HEK293T (cell line): ENCODE results near the gene MIPEP.

ENCODE experiments used
- ARNT ChIP-seq: fragments of 450-650 bp; IDR thresholded peaks from 2 replicates; pipeline ENCODE4 v1.6.1; 2017; ENCODE audit warnings: mild to moderate bottlenecking
- BHLHE40 ChIP-seq: fragments of 450-650 bp; IDR thresholded peaks from 2 replicates; pipeline ENCODE4 v1.6.1; 2016; ENCODE audit warnings: mild to moderate bottlenecking, moderate library complexity, borderline replicate concordance
- FOXA1 ChIP-seq: fragments of 450-650 bp; IDR thresholded peaks from 2 replicates; pipeline ENCODE4 v1.6.1; 2016; ENCODE audit warnings: mild to moderate bottlenecking
- HDGF ChIP-seq: fragments of 450-650 bp; IDR thresholded peaks from 2 replicates; pipeline ENCODE4 v1.6.1; 2017; ENCODE audit warnings: antibody characterized with exemption, borderline replicate concordance
- SP1 ChIP-seq: fragments of 450-650 bp; IDR thresholded peaks from 2 replicates; pipeline ENCODE4 v1.6.1; 2017
- TARDBP ChIP-seq: fragments of 450-650 bp; IDR thresholded peaks from 2 replicates; pipeline ENCODE4 v1.6.1; 2016
- ZNF384 ChIP-seq: fragments of 450-650 bp; IDR thresholded peaks from 2 replicates; pipeline ENCODE4 v1.6.1; 2016
- TF ChIP-seq, protein P1 (sequence below): fragments of 450-650 bp; IDR thresholded peaks from 2 replicates; pipeline ENCODE4 v1.6.1; 2016

DNA sequence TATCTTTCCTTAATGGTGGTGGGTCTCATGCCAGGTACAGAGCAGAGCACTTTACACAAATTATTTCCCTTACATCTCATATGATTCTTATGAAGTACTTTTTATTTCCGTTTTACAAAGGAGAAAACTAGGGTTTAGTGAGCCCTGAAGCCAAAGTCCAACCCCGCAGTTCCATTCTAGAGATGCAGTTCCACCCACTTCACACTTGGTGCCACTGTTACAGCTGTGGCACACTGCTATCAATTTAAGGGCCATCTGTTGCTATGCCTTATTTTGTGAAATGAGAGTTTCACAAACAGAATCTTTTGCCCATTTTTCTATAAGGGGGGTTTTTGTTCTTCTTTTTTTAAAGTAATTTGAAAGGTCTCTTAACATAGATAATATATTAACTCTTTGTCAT, 12.9 kb downstream of the MIPEP start:
- TF ChIP-seq BHLHE40 = no peak
- TF ChIP-seq SP1 = no peak
- no peak for TF ChIP-seq FOXA1
- no peak for TF ChIP-seq ZNF384
- TF ChIP-seq TARDBP = no peak
- TF ChIP-seq ARNT = no peak
- TF ChIP-seq, protein P1, sequence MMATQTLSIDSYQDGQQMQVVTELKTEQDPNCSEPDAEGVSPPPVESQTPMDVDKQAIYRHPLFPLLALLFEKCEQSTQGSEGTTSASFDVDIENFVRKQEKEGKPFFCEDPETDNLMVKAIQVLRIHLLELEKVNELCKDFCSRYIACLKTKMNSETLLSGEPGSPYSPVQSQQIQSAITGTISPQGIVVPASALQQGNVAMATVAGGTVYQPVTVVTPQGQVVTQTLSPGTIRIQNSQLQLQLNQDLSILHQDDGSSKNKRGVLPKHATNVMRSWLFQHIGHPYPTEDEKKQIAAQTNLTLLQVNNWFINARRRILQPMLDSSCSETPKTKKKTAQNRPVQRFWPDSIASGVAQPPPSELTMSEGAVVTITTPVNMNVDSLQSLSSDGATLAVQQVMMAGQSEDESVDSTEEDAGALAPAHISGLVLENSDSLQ = no peak
- no peak for TF ChIP-seq HDGF
